Nephron progenitor cell (in vitro differentiated cells): ENCODE data around the gene RBM22.

Experiments
- DNase-seq: peaks from one replicate; pipeline ENCODE4 v3.0.0; 2021
- H3K27ac Mint-ChIP-seq: 2 replicates; pipeline ENCODE4 v1.8.0; 2021; ENCODE audit warnings: mild to moderate bottlenecking, moderate library complexity, mixed read lengths
- H3K27me3 Mint-ChIP-seq: 2 replicates; pipeline ENCODE4 v1.8.0; 2021; ENCODE audit warnings: mild to moderate bottlenecking, low read depth, mixed read lengths; ENCODE audit not compliant: poor library complexity
- H3K36me3 Mint-ChIP-seq: 2 replicates; pipeline ENCODE4 v1.8.0; 2021; ENCODE audit warnings: low read depth, mixed read lengths
- H3K4me1 Mint-ChIP-seq: 2 replicates; pipeline ENCODE4 v1.8.0; 2021; ENCODE audit warnings: mixed read lengths
- H3K4me3 Mint-ChIP-seq: 2 replicates; pipeline ENCODE4 v1.8.0; 2021; ENCODE audit warnings: mild to moderate bottlenecking, moderate library complexity, mixed read lengths
- H3K9me3 Mint-ChIP-seq: 2 replicates; pipeline ENCODE4 v1.8.0; 2021; ENCODE audit warnings: mild to moderate bottlenecking, moderate library complexity, mixed read lengths
- TF ChIP-seq, protein P1 (sequence below): fragments of 200-600 bp; sonication (generic); IDR thresholded peaks from 2 replicates; pipeline ENCODE4 v1.5.0; 2021; ENCODE audit warnings: antibody characterized with exemption

RBM22 gene

DNA sequence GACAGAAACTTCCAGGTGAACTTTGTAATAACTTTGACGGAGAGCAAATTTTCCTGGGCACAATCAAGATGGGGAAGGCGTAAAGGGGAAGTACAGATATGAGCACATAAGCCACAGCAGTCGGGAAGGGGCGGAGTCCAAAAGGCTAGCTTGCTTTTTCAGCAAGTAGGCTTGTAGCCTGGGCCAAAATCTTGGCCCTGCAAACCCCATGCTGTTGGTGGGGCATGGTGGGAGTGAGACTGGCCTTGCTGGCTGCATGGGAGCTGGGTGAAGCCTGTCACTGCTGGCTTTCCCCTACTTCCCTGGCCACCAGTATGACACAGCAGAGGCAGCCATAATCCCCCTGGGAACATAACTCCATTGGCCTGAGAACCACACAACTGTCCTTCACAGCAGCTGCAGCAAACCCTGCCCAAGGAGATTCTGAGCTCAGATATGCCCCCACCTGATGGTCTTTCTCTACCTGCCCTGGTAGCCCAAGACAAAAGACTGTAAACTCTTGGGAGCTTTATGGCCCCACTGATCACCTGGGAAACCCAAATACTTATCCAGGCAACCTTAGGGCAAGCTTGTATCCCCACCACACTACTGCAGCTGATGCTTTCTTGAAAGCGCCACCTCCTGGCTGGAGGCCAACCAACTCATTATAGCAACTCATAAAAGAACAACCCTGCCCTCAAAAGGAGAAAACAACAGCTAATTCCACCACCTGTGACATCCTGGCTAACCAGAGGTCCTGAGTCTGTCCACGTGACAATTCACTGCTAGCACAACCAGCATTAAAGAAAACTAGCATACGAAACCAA is 33.9 kb upstream of the RBM22 start:
- H3K4me3 Mint-ChIP-seq, result no peak overlapping the region
- no peak overlapping the region for H3K27ac Mint-ChIP-seq
- no peak for DNase-seq
- H3K27me3 Mint-ChIP-seq, result no peaks in the 10 kb centered on the region
- no peaks in the 10 kb centered on the region for H3K4me1 Mint-ChIP-seq
- H3K36me3 Mint-ChIP-seq, result peaks cover 92% of the 10 kb centered on the region
- TF ChIP-seq, protein P1, sequence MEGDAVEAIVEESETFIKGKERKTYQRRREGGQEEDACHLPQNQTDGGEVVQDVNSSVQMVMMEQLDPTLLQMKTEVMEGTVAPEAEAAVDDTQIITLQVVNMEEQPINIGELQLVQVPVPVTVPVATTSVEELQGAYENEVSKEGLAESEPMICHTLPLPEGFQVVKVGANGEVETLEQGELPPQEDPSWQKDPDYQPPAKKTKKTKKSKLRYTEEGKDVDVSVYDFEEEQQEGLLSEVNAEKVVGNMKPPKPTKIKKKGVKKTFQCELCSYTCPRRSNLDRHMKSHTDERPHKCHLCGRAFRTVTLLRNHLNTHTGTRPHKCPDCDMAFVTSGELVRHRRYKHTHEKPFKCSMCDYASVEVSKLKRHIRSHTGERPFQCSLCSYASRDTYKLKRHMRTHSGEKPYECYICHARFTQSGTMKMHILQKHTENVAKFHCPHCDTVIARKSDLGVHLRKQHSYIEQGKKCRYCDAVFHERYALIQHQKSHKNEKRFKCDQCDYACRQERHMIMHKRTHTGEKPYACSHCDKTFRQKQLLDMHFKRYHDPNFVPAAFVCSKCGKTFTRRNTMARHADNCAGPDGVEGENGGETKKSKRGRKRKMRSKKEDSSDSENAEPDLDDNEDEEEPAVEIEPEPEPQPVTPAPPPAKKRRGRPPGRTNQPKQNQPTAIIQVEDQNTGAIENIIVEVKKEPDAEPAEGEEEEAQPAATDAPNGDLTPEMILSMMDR, result no peak
- peaks cover 36% of the 10 kb centered on the region for H3K9me3 Mint-ChIP-seq

DNA sequence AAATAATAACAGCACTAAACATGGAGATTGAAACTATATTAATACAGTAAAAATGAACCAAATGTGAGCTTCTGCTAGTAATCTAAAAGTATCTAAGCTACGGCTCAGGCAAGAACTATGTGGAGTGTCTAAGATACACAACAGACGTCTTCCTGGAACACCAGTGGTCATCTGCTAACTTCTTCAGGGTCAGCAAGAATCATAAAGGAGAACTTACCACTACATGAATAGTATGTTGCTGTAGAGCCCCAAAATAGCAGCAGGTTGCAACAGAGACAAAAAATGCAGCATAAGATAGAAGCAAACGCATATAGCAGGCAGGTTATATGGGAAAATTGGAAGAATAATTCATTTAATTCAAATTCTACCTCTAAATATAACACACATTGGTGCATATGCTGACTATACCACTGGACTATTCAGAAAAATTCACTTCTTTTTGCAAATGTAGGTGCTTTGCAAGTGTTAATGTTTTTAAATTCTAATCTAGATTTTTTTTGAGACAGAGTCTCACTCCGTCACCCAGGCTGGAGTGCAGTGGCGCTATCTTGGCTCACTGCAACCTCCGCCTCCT is 30.9 kb upstream of the RBM22 start:
- TF ChIP-seq, protein P1, result no peak
- Mint-ChIP-seq H3K9me3 (peaks cover 15% of the 10 kb centered on the region), H3K36me3 (peaks cover 80% of the 10 kb centered on the region), H3K27ac (no peak overlapping the region), H3K4me3 (no peak overlapping the region), H3K4me1 (no peaks in the 10 kb centered on the region), H3K27me3 (no peaks in the 10 kb centered on the region)
- no peak for DNase-seq

DNA sequence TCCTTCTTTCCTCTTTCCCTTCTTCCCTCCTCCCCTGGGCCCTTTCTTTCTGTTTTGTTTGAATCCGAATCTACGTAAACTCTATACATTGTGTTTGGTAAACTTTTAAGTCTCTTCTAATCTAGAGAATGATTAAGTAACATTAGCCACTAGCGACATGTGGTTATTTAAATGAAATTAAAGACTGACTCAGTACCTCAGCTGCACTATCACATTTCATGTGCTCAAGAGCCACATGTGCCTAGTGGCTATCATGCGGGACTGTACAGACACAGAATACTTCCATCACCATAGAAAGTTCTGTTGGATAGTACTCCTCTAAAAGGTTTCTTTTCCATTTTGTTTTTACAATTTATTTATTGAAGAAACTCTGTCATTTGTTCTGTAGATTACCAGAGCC is 29.0 kb upstream of the RBM22 start:
- H3K36me3 Mint-ChIP-seq, result peaks cover 66% of the 10 kb centered on the region
- TF ChIP-seq, protein P1, result no peak
- no peak overlapping the region for H3K27ac Mint-ChIP-seq

GRCh38 chr5:150723845-150724244 is 23.0 kb upstream of the RBM22 start:
- TF ChIP-seq, protein P1, result no peak
- Mint-ChIP-seq H3K4me3 (no peak overlapping the region), H3K4me1 (no peaks in the 10 kb centered on the region), H3K27ac (no peak overlapping the region), H3K36me3 (peaks cover 63% of the 10 kb centered on the region), H3K27me3 (no peaks in the 10 kb centered on the region), H3K9me3 (no peaks in the 10 kb centered on the region)
- DNase-seq, result no peak

More for the DNA sequence above, 29.0 kb upstream of the RBM22 start:
- Mint-ChIP-seq H3K27me3 (no peaks in the 10 kb centered on the region), H3K9me3 (no peaks in the 10 kb centered on the region), H3K4me3 (no peak overlapping the region), H3K4me1 (no peaks in the 10 kb centered on the region)
- no peak for DNase-seq

DNA sequence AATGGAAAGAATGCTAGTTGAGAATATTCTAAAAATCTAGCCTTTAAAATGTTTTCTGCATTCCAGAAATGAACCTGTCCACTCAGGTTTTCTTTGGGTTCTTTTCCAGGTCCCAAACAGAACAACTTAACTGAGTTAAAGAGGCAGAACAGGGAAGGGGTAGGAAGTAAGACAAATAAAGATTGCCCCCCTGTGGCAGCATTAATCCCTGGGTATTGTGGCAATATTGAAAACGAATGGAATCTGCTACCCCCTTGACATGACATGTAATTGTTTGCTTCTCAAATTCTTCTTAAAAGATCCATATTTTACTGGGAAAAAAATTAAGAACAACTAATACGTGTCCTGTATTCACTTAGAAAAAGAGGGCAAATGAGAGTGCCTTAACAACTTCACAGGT is 9.3 kb upstream of the RBM22 start:
- H3K27ac Mint-ChIP-seq, result no peak overlapping the region
- DNase-seq, result no peak
- H3K4me1 Mint-ChIP-seq, result peaks cover 6% of the 10 kb centered on the region
- H3K27me3 Mint-ChIP-seq, result no peaks in the 10 kb centered on the region
- TF ChIP-seq, protein P1, result peak; percentile 27
- H3K4me3 Mint-ChIP-seq, result no peak overlapping the region
- no peaks in the 10 kb centered on the region for H3K9me3 Mint-ChIP-seq
- peaks cover 33% of the 10 kb centered on the region for H3K36me3 Mint-ChIP-seq
